Measurements from ENCODE around the gene TTC4. TPM values are rescaled to one million over a fixed set of nuclear protein-coding genes. Genes with fewer than 3 reads are reported as not detected.

The TTC4 gene
- total and polyA plus RNA-seq, 7 donors = 25.0 to 58.9 (median 39.3) TPM

DNA sequence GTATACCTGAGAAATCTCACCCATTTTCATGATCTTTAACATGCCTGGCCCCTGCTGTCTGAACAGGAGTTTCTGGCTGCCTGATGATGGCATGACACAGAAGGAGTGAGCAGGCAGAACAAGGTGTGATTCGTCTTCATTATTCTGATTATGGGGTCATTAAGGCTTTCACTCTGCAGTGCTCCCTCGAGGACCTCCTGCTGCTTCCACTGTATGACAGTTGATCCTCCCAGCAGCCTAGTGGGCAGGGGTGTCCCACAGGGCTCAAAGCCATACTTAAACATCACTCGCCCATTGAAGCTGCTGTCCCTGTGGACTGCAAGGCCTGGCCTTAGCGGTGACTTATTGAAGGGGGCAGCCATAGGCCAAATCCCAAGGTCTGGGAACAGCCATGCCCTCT, 61.4 kb downstream of the TTC4 start:
- WGBS, 3 donors = 60 to 72% (median 67%) methylated on average over 4 of the region's 4 CpGs
- H3K36me3 ChIP-seq (ENCODE audit: insufficient read depth in 1 of 2, low read depth in 1 of 2) = no peaks in the 10 kb centered on the region
- DNase-seq (no peak), ATAC-seq (no peak)
- no peaks in the 10 kb centered on the region for H3K9me3 ChIP-seq
- H3K27me3 ChIP-seq (ENCODE audit: insufficient read depth in 3 of 3, low read length in 2 of 3) = peaks cover 0 to 18% (median 4%) of the 10 kb centered on the region in 3 donors
- no peak overlapping the region for H3K4me3 ChIP-seq
- H3K4me1 ChIP-seq = peaks cover 3% of the 10 kb centered on the region
- TF ChIP-seq, protein P1, sequence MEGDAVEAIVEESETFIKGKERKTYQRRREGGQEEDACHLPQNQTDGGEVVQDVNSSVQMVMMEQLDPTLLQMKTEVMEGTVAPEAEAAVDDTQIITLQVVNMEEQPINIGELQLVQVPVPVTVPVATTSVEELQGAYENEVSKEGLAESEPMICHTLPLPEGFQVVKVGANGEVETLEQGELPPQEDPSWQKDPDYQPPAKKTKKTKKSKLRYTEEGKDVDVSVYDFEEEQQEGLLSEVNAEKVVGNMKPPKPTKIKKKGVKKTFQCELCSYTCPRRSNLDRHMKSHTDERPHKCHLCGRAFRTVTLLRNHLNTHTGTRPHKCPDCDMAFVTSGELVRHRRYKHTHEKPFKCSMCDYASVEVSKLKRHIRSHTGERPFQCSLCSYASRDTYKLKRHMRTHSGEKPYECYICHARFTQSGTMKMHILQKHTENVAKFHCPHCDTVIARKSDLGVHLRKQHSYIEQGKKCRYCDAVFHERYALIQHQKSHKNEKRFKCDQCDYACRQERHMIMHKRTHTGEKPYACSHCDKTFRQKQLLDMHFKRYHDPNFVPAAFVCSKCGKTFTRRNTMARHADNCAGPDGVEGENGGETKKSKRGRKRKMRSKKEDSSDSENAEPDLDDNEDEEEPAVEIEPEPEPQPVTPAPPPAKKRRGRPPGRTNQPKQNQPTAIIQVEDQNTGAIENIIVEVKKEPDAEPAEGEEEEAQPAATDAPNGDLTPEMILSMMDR (IDR thresholded peaks at IDR 0.05) = no peak
- intact Hi-C loops (cut with DNase I) = no loop called here
- H3K27ac ChIP-seq = no peak overlapping the region

DNA sequence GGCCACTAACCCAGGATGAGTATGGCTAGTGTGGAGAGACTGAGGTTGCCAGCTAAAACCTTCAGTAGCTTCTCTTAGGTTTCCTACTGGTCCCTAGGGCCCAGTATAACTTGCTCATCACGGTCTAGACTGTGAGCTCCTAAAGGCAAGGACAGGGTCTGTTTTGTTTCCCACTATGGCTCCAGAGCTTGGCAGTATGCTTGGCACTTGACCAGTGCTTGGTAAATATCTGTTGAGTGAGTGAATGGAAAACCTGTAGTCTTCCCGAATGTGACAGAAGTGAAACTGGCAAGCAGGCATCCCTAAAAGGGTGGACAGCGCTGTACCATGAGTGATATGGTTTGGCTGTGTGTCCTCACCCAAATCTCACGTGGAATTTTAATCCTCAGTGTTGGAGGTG, 61.8 kb downstream of the TTC4 start:
- peaks cover 0 to 18% (median 4%) of the 10 kb centered on the region in 3 donors for H3K27me3 ChIP-seq (ENCODE audit: insufficient read depth in 3 of 3, low read length in 2 of 3)
- intact Hi-C loops (cut with DNase I) = no loop called here
- 54 to 72% (median 64%) methylated on average over 4 of the region's 4 CpGs for WGBS, 3 donors
- ATAC-seq = no peak
- H3K36me3 ChIP-seq (ENCODE audit: insufficient read depth in 1 of 2, low read depth in 1 of 2) = no peaks in the 10 kb centered on the region
- H3K27ac ChIP-seq = no peak overlapping the region
- H3K9me3 ChIP-seq = no peaks in the 10 kb centered on the region
- TF ChIP-seq, protein P1 (IDR thresholded peaks at IDR 0.05) = no peak
- peaks cover 3% of the 10 kb centered on the region for H3K4me1 ChIP-seq
- no peak overlapping the region for H3K4me3 ChIP-seq
- no peak for DNase-seq

DNA sequence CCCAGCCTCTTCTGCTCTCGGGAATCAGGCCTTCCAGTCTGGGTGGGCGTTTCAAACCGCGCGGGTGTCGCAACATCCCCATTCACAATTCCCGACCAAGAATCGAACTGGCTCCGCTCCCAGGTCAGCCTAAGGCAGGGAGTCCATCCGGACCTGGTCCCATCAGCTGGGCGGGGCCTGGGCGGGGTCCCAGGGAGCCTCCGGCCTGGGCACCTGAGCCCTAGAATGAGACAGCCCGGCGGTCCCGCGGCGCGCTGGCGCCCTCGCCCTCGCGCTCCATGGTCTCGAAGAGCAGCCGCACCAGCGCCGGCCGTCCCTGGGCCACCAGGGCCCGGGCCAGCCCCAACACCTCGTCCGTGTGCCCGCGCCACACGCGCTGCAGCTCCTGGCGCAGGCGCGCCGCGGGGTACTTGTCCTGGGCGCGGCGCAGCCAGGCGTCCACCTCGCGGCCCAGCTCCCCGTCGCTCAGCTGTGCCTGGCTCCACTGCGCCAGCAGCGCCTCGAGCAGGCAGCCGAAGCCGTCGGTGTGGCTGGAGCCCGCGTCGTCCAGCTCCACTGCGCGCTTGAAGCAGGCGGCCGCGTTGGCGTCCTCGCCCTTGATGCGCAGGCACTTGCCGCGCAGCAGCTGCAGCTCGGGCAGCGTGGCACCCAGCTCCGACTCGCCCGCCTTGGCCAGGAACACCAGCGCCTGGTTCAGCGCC, 65.5 kb downstream of the TTC4 start:
- Histone ChIP-seq H3K27ac (no peak overlapping the region), H3K4me3 (peak overlapping the region; percentile 48), H3K4me1 (peaks cover 3% of the 10 kb centered on the region), H3K36me3 (ENCODE audit: insufficient read depth in 1 of 2, low read depth in 1 of 2) (no peaks in the 10 kb centered on the region), H3K27me3 (ENCODE audit: insufficient read depth in 3 of 3, low read length in 2 of 3) (peaks cover 0 to 18% (median 4%) of the 10 kb centered on the region in 3 donors), H3K9me3 (no peaks in the 10 kb centered on the region)
- WGBS, 3 donors = 11 to 19% (median 14%) methylated on average over 56 to 74 of the region's 74 CpGs
- ATAC-seq (peak; percentile 54 to 63 (median 58)), DNase-seq (no peak)
- TF ChIP-seq, protein P1 (IDR thresholded peaks at IDR 0.05) = no peak
- intact Hi-C loops (cut with DNase I) = no loop called here

DNA sequence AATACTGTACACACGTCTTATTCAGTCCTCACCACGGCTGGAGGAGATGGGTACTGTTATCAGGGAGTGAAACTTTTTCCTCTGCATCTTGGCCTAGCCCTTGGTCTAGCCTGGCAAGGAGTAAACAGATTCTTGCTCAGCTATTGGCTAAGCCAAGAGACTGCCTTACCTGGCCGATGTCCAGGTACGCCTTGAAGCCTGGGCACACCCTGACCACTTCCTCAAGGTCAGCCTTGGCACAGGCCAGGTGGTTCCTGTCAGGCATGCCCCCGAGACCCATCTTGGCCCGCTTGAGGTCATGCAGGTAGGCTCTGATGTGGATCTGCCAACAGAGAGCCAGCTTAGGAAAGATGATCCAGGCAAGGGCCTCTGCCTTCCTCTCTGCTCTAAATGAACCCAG, 66.5 kb downstream of the TTC4 start:
- TF ChIP-seq, protein P1 (IDR thresholded peaks at IDR 0.05) = no peak
- no peak for ATAC-seq
- intact Hi-C loops (cut with DNase I) = no loop called here

DNA sequence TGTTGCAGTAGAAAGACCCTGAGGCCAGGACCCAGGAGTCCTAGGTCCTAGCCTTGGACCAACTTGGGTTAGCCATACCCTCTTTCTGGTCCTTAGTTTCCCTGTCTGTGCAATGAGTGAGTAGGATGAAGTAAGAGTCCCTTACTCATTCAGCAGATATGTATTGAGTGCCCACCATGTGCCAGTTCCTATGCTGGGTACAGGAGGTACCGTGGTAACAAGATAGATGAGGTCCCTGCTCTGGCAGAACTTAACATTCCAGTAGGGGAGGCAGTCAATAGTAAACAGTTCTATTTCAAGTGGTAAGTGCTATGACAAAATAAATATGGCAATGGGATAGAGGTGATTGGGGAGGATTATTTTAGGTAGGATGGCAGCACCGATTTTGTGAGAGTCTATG, 66.9 kb downstream of the TTC4 start:
- Histone ChIP-seq H3K27ac (no peak overlapping the region), H3K27me3 (ENCODE audit: insufficient read depth in 3 of 3, low read length in 2 of 3) (peaks cover 0 to 23% (median 4%) of the 10 kb centered on the region in 3 donors), H3K4me1 (peaks cover 3% of the 10 kb centered on the region), H3K36me3 (ENCODE audit: insufficient read depth in 1 of 2, low read depth in 1 of 2) (no peaks in the 10 kb centered on the region), H3K9me3 (no peaks in the 10 kb centered on the region), H3K4me3 (no peak overlapping the region)
- DNase-seq = no peak
- 59 to 70% (median 60%) methylated on average over 2 of the region's 2 CpGs for WGBS, 3 donors
- intact Hi-C loops (cut with DNase I) = no loop called here
- TF ChIP-seq, protein P1 (IDR thresholded peaks at IDR 0.05) = no peak
- ATAC-seq = no peak

More for the DNA sequence above, 66.5 kb downstream of the TTC4 start:
- Histone ChIP-seq H3K27ac (no peak overlapping the region), H3K36me3 (ENCODE audit: insufficient read depth in 1 of 2, low read depth in 1 of 2) (no peaks in the 10 kb centered on the region), H3K27me3 (ENCODE audit: insufficient read depth in 3 of 3, low read length in 2 of 3) (peaks cover 0 to 23% (median 4%) of the 10 kb centered on the region in 3 donors), H3K4me1 (peaks cover 3% of the 10 kb centered on the region), H3K9me3 (no peaks in the 10 kb centered on the region), H3K4me3 (no peak overlapping the region)
- 82 to 93% (median 88%) methylated on average over 5 to 6 of the region's 6 CpGs for WGBS, 3 donors
- DNase-seq = no peak
